H1 (cell line): ENCODE measurements around the gene PDGFB.

Source experiments
- CBX8 ChIP-seq: fragments of 300-800, 300-1000 bp; sonication (generic); IDR thresholded peaks from 2 replicates; pipeline ENCODE4 v1.7.1; 2016; ENCODE audit warnings: low read depth, low read length, borderline replicate concordance
- CEBPB ChIP-seq: IDR thresholded peaks from 2 replicates; pipeline ENCODE4 v1.6.1; 2012; ENCODE audit warnings: low read depth, low read length
- CTCF ChIP-seq, 3 experiments: IDR thresholded peaks; 1 replicate in 2 of 3; 2 replicates in 1 of 3; pipeline versions ENCODE4 v1.5.1 to v1.6.1; 2011; ENCODE audit warnings: low read length in 3 of 3, mild to moderate bottlenecking in 3 of 3, inconsistent platforms in 2 of 3, low read depth in 1 of 3, moderate library complexity in 1 of 3; ENCODE audit not compliant: insufficient read depth in 1 of 3; ENCODE audit errors: control extremely low read depth in 1 of 3
- E2F6 ChIP-seq: IDR thresholded peaks from 2 replicates; pipeline ENCODE4 v1.6.1; 2012; ENCODE audit warnings: inconsistent platforms
- EP300 ChIP-seq, 2 experiments: IDR thresholded peaks; 1 replicate in 1 of 2; 2 replicates in 1 of 2; pipeline ENCODE4 v1.6.1; 2011 to 2012; ENCODE audit warnings: low read depth in 2 of 2, low read length in 2 of 2, mild to moderate bottlenecking in 2 of 2, borderline replicate concordance in 1 of 2, inconsistent platforms in 1 of 2, moderate library complexity in 1 of 2
- GABPA ChIP-seq: IDR thresholded peaks from 2 replicates; pipeline ENCODE4 v1.6.1; 2011; ENCODE audit warnings: mild to moderate bottlenecking, low read length, moderate library complexity, borderline replicate concordance; ENCODE audit not compliant: insufficient read depth
- JUND ChIP-seq: IDR thresholded peaks from 2 replicates; pipeline ENCODE4 v1.6.1; 2011; ENCODE audit warnings: mild to moderate bottlenecking, improper control_type of control experiment, low read length
- PHF8 ChIP-seq: fragments of 200-600 bp; sonication (generic); conservative IDR thresholded peaks from 2 replicates; pipeline ENCODE4 v1.7.1; 2012; ENCODE audit warnings: low read depth, mild to moderate bottlenecking, inconsistent platforms, low read length, moderate library complexity
- POLR2A ChIP-seq, 2 experiments: IDR thresholded peaks; 1 replicate in 1 of 2; 2 replicates in 1 of 2; pipeline ENCODE4 v1.6.1; 2011; ENCODE audit warnings: low read depth in 2 of 2, low read length in 2 of 2, mild to moderate bottlenecking in 2 of 2; ENCODE audit errors: control extremely low read depth in 1 of 2
- POLR2AphosphoS5 ChIP-seq: IDR thresholded peaks from 2 replicates; pipeline ENCODE4 v1.6.1; 2011; ENCODE audit warnings: low read depth, low read length
- TAF1 ChIP-seq: IDR thresholded peaks from 2 replicates; pipeline ENCODE4 v1.6.1; 2011; ENCODE audit warnings: mild to moderate bottlenecking, low read depth, low read length
- YY1 ChIP-seq: IDR thresholded peaks from 2 replicates; pipeline ENCODE4 v1.6.1; 2011; ENCODE audit warnings: low read depth, mild to moderate bottlenecking, low read length

- no peak for TF ChIP-seq GABPA
- TF ChIP-seq POLR2AphosphoS5 = no peak
- no peak for TF ChIP-seq CEBPB
- TF ChIP-seq CTCF (IDR thresholded peaks at IDR 0.05; ENCODE audit: control extremely low read depth in 1 of 3, insufficient read depth in 1 of 3, low read depth in 1 of 3, low read length in 3 of 3) = no peak
- TF ChIP-seq POLR2A (IDR thresholded peaks at IDR 0.05; ENCODE audit: control extremely low read depth in 1 of 2, low read depth in 2 of 2, low read length in 2 of 2) = no peak
- TF ChIP-seq EP300 (IDR thresholded peaks at IDR 0.05; ENCODE audit: borderline replicate concordance in 1 of 2, low read depth in 2 of 2, low read length in 2 of 2) = no peak
- no peak for TF ChIP-seq CBX8
- TF ChIP-seq JUND = no peak
- no peak for TF ChIP-seq TAF1
- TF ChIP-seq YY1 = no peak
- TF ChIP-seq E2F6 = no peak
- no peak for TF ChIP-seq PHF8
Measured at GRCh38 chr22:39273950-39274887, 29.4 kb upstream of the PDGFB start.
